ELF-1 (cell line): ENCODE results near the gene FBN3.

ENCODE experiments used
- DNase-seq: peaks from one replicate; pipeline ENCODE4 v3.0.0-alpha.2; 2016; ENCODE audit warnings: low read depth, low spot score

Gene FBN3

DNA sequence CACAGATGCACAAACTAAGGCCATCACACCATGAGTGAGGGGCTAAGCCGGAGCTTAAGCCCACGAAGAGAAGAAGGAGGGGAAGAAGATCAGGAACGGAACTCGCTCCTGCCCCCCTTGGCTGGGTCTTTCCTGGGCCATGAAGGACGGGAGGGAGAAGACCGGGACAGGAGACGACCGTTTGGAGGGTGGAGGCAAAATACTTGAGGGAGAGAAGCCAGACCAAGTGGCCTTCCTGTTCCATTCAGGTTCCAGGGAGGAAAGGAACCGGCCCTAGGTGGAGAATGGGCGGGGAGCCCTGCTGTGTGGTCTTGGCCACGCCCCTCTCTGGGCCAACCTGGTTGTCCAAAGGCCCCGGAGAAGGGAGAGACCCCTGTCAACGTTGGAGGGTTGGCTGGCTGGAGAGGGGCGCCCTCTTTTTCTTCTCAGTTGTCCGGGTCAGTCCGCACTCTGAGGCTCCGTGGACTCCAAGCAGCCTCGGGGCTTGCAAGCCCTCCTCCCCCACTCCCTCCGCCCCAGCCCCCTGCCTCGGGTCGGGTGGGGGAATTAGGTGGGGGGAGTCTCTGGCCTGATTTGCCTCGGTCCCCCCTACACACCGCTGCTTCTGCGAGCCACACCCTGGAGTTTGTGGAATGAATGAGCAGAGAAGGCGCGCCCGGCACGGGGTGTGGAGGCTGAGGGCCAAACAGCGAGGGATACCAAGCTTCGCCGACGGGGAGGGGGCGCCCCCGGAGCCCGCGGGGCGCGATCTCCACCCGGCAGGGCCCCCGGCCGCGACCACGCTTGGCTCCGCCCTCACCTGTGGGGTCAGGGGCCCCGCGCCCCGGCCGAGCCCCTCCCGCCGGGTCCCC lies 757 bp downstream of the FBN3 start:
- peak; percentile 89 for DNase-seq

DNA sequence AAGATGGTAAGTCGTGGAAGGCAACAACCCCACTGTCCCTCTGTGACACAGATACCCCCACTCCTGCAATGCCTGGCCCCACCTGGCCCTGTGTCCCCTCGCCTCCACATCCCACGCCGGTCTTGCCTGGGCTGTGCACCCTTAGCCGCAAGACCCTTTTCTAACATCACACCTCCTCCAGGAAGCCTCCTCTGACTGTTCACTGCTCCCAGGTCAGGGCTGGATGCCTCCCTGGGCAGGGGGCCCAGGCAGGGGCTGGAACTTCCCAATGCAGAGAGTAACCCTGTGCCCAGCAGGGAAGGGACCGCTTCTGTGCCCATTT lies 1.3 kb downstream of the FBN3 start:
- DNase-seq, result no peak

DNA sequence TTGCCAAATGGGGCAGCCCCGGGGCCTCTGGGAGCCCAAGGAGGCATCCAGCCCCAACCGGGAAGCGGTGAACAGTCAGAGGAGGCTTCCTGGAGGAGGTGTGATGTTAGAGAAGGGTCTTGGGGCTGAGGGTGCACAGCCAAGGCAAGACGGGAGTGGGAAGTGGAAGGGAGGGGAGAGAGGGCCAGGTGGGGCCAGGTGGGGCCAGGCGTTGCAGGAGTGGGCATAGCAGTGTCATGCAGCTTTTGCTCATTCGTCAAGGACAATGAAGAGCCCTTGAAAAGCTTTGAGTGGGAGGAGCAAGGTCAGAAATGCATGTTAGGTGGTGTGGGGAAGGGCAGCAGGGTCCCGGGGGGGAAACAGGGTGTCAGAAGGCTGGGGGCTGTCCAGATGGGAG lies 1.8 kb downstream of the FBN3 start:
- DNase-seq, result no peak

DNA sequence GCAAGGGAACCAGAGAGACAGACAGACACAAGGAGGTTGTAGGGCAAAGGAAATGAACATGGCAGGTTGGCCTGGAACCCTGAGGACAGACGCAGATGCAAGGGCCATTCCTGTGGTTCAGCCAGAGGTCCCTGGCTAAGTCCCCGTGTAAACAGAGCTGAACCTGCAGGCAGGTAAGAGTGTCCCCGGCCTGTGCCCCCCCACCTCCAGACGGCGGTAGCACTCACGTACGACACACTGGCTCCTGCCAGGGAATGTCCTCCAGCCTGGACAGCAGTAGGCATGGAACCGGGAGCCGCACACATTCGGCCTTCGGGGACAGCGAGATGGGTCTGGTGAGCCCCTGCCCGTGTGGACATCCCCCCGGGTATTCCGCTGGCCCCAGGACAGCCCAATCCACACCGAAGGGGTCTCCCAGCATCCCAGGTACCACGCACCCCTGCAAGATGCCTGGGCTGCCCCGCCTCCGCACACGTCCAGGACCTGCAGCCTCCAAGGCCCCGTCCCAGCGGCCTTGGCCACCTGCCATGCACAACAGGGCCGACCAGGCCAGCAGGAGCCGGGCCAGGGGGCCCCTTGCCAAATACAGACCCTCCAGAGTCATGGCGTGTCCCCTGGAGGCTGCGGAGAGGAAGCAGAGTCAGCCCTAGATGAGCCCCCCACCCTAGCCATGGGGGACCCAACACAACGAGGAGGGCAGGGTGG lies 2.4 kb downstream of the FBN3 start:
- no peak for DNase-seq

DNA sequence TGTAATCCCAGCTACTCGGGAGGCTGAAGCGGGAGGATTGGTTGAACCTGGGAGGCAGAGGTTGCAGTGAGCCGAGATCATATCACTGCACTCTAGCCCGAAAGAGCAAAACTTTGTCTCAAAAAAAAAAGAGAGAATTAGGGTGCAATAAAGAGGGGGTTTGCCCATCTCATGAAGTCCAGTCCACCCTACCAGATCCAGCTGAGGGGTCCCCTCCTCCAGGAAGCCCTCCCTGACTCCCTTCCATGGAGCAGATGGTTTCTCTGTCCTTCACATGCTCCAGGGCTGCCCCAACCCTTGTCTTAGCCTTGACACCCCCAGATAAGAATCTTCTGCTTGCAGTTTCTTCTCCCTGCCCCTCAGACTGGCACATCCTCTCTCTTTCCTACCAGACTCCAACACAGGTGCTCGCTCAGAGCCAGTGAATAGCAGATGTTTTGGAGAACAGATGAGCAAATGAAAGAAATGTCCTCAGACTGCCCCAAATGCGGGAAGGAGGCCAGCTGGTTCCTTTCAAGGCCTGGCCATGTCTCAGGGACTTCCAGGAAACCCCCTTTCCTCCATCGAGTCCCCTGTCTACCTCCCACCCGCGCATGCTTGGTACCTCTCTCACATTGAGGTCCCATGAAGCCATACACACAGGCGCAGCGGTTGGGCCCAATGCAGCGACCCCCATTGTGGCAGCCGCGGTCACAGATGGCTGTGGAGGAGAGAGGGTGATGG lies 5.0 kb downstream of the FBN3 start:
- no peak for DNase-seq

DNA sequence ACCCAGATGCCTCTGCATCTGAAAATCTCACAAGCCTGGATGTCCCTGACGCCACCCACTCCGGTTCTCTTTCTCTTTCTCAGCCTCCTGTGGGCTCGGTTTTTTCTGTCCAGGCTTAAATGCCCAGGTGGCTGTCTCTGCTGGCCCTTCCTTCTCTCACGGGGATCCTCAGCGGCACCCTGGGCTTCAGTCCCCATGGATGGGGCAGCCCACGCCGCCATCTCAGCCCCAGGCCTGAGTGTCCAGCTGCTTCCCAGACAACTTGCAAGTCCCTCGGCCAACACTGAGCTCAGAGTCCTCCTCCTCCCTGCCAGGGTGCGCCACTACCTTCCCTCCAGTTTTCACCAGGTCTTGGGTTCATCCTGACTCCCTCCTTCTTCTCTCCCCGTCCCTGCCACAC lies 6.4 kb downstream of the FBN3 start:
- no peak for DNase-seq

DNA sequence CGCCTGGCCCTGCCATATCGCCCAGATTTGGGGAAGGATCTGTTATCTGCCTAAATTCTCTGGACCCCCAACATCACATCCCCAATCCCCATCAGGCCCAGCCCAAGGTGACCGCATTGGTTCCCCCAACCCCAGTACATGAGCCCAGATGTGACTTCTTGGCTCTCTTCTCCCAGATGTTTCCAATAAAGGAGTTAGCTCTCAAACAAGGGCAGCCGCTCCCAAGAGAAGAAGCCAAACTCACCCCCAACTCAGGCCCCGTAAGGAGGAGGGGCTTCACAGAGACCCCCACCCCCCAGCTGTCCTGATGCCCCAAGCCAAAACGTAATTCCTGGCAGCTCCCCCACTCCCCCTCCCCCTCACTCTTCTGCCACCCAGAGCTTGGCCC lies 6.9 kb downstream of the FBN3 start:
- DNase-seq, result no peak

DNA sequence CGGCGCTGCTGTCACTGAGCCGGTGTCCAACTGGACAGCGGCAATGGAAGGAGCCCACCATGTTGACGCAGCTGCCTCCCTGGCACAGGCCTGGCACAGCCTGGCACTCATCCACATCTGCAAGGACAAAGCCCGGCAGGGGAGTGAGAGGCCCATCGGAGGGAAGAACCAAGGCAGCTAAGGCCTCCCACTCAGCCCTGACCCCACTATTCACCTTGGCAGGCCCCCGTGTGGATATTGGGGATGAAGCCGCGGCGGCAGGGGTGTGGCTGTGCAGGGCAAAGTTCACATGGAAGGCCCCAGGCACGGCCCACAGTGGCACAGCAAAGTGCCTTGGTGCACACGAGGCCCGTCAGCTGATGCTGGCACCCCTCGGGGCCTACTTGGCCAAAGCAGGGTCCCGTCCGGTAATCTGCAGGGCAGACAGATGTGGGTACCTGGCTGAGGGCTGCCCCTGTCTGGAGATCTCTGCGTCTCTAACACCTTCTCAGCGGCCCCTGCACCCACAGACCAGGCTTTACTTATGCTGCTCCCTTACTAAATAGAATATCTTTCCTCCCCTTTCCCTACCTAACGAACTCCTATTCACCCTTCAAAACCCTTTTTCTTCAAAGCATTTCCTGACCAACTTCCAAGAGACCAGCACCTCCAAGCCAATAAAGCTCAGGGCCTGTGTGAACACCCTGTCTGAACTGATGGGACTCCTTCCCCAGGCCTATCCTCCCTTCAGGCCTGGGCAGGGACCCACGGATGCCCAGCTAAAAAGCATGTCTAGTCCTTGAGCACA lies 7.5 kb downstream of the FBN3 start:
- no peak for DNase-seq

DNA sequence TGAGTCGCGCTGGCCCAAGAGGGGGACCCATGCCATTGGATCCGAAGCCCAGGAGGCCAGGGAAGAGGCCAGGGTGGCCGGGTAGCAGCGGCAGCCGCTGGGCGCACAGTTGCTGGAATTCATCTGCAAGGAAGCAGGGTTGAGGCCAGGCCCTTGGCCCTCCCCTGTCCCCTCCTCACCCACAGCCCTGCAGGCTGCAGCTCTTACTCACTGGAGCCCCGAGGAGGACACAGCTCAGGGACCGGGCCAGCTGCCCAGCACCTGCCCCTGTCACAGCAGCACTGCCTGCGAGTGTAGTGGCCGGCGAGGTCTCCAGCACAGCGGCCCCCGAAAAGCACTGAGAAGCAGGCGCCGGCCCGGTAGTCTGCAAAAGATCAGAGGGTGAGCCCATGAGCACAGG lies 11.2 kb downstream of the FBN3 start:
- no peak for DNase-seq

DNA sequence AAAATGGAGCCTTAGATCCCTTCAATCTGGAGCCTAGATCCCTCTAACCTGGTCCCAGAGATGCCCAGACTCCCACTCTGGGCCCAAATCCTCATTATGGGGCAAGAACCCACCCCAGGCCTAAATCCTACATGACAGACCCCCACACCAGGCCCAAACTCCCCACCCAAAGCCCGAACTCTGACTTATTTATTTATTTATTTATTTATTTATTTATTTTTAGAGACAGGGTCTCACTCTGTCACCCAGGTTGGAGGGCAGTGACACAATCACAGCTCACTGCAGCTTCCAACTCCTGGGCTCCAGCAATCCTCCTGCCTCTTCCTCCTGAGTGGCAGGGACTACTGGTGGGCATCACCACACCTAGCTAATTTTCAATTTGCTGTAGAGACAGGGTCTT lies 12.0 kb downstream of the FBN3 start:
- DNase-seq, result no peak

DNA sequence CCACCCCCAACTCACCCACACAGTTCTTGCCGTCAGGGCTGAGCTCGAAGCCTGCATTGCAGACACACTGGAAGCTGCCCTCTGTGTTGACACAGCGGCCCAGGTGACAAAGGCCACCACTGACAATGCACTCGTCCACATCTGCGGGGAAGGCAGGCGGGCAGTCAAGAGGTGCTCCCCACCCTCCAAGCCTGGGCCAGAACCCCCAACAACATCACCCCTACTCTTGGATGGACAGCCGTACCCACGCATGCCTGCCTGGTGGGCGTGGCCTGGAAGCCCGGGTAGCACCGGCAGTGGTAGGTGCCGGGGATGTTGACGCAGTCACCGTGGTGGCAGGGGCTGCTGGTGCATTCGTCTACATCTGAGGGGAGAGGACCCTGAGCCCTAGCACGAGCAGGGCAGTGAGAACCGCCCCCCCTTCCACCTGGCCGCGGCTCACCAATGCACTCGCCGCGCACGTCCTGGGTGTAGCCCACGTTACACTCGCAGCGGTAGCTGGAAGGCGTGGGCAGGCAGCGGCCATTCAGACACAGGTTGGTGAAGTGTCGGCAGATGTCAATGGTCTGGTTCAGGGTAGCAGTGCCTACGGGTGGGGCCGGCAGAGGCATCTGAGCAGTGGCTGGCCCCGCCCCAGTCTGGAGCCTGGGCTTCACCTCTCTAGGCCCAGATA lies 13.3 kb downstream of the FBN3 start:
- no peak for DNase-seq

DNA sequence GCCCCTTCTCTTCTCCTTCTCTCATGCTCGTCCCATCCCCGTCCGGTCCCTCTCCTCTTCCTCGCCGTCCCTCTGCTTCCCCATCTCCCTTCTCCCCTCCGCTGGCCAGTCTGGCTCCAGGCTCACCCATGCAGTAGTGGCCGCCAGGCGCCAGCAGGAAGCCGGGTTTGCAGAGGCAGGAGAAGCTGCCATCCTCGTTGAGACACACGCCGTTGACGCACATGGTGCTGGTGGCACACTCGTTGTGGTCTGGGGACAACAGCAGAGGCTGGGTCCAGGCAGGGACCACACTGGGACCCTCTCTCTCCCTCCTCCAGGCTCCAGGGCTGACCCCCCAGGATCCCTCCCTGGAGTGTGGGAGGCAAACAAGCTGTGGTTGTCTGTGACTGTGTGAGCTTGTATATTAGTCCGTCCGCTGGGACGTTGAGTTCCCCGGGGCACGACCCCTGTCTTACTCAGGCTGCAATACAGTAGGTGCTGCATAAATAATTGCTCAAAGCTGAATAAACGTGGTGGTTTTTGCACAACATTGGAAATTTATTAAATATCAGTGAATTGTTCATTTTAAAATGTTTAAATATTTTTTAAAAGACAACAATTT lies 16.4 kb downstream of the FBN3 start:
- no peak for DNase-seq

DNA sequence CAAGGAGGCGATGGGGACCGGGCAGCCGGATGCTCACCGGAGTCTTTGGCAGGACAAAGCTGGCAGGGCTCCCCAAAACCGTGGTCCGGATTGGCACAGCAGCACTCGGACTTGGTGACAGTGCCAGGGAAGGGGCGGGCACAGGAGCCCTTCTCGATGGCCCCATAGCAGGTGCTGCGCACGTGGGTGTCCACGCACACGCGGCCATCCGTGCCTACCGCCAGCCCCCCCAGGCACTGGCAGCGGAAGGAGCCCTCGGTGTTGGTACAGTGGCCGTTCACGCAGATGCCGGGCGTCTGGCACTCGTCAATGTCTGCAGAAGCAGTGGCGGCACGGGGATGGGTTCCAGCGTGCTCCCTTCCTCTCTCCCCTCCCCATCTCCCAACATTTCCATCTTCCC lies 17.9 kb downstream of the FBN3 start:
- no peak for DNase-seq

DNA sequence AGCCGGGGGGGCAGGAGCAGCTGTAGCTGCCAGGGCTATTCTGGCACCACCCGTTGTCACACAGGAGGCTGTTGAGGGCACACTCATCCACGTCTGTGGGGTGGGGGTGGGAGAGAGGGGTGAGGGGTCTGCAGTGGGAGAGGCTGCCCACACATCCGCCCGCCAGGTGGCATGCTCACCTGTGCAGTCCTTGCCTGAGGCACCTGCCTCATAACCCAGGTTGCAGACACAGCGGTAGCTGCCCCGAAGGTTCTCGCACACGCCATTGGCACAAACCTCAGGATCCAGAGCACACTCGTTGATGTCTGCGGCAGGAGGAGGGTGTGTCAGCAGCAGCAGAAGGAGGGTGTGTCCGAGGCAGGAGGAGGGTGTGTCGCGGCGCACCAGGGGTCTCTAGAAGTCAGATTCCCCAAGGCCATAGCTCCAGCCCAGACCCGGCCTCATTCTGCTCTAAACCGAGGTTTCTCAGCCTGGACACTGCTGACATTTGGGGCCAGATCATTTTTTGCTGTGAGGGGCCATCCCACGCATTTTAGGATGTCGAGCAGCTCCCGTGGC lies 20.3 kb downstream of the FBN3 start:
- DNase-seq, result no peak

DNA sequence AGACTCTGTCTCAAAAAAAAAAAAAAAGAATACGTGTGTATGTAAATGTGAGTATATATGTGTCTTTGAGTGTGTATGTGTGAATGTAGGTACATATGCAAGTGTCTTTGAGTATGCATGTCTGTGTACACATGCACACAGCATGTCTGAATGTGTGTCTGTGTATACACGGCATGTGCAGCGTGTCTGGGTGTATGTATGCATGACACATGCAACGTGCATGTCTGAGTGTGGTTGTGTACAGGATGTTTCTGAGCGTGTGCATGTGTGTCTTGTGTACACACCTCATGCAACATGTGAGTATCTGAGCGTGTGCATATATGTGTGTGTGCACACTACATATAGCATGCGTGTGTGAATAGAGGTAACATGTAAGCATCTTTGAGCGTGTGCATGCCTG lies 20.8 kb downstream of the FBN3 start:
- no peak for DNase-seq

DNA sequence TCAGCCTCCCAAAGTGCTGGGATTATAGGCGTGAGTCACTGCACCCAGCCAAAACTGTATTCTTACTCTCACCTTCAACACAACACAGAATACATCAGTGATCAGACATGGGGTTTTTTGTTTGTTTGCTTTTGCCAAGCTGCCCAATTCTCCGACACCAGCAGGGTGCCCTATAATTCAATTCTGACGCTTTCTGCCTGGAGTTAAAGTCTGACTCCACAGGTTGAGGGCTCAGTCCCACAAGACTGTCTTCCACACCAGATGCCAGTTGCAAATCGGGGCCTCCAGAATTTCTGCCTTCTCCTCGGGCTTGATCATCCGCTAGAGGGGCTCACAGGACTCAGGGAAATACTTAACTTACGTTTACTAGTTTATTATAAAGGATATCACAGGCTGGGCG lies 22.1 kb downstream of the FBN3 start:
- DNase-seq, result no peak

DNA sequence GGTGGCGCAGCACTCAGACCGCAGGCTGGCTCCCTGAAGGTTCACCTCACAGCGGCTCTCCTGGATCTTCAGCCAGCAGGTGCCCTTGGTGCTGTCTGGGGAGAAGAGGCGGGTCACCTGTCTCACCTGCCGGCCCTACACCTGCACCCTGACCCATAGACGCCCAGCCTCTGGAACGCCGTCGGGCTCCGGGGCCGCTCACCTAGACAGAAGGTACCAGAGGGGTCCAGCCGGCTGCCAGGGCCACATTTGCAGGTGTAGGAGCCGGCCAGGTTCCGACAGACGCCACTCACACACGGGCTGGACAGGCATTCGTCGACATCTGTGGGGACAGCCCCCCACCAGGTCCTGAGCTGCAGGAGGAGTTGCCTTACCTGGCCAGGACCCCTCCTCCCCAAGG lies 22.9 kb downstream of the FBN3 start:
- DNase-seq, result no peak

DNA sequence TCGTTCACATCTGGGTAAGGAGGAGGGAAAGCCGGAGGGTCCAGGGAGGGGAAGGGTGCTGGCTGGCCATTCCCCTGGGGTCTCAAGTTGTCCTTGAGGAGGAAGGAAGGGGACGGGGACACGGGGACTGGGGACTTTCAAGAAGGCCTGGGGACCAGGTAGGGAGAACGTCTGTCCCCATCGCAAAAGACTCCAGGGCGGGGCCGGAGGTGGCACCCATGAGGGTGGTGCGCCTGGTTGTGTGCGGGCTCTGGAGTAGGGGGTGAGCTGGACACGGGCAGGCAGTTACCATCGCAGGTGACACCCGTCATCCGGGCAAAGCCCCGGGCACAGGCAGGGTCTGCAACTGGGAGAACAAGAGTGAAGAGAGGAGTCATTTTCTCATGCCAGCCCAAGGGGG lies 23.4 kb downstream of the FBN3 start:
- DNase-seq, result no peak

DNA sequence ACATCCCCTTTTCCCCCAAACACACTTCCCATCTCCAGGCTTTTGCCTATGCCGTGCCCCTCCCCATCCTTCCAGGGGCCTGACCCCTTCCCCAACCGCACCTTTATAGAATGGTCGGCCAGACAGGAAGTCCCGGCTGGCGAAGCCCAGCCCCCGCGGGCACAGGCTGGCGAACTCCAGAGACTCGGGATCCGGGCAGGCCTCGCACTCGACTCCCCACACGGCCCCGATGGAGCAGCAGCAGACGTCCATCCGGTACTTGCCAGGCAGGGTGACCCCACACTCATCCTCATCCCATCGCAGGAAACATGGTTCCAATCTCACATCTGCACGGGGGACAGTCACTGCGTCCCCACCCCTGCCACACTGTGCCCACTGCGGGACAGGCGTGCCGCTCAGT lies 25.7 kb downstream of the FBN3 start:
- DNase-seq, result no peak

DNA sequence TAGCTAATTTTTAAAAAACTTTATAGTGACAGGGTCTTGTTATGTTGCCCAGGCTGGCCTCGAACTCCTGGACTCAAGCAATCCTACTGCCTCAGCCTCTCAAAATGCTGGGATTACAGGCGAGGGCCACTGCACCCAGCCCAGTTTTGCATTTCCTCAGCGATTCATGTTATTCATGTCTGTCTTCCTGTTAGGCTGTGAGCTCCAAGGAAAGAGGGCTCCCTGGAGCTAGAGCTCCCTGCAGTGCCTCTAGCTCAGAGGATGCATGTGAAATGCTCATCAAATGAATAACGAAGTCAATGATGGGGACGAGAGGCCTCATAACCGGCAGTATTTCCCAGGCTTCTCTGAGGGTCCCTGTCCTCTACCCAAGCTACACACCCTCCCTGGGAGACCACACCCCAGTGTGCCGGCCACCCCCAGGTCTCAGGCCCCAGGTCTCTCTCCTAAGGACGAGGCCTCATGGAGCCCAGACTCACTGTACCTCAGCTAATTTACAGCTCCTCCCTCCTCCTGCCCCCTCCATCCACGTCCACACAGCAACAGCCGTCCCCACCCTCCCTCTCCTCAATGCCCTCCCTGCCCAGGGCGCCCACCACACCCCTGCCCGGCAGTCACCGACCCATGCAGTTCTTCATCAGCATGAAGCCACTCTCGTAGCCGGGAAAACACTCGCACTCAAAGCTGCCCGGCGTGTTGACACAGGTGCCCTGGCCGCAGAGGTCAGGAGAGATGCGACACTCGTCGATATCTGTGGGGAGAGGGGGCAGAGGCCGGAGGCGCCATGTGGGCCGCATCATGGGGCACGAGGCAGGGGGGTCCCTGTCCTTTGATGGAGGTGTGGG lies 28.5 kb downstream of the FBN3 start:
- peak; percentile 37 for DNase-seq
